HG03571 (cell line): ENCODE measurements around the gene DENND1B.

Source experiments
- ATAC-seq: cut with Tn5 transposase; IDR thresholded peaks from one replicate; pipeline ENCODE4 v1.9.1; 2021; ENCODE audit not compliant: unreplicated experiment

Gene DENND1B

DNA sequence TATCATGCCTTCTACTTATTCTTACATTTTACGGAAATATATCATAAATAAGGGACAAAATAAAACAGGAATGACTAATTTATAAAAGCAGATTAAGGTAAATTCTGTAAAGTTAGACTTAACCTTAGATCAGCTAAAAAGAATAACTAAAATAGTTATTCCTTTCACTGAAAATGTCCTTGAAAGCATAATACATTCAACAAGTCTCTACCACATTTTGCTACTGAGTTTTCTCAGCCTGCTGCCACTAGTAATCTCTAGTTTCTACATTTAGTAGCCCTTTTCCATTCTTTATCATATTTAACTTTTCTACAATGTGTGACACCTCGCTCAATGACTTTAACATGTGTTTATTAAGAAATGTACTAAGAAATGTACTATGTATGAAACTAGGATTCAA, 89.0 kb downstream of the DENND1B start:
- no peak for ATAC-seq

DNA sequence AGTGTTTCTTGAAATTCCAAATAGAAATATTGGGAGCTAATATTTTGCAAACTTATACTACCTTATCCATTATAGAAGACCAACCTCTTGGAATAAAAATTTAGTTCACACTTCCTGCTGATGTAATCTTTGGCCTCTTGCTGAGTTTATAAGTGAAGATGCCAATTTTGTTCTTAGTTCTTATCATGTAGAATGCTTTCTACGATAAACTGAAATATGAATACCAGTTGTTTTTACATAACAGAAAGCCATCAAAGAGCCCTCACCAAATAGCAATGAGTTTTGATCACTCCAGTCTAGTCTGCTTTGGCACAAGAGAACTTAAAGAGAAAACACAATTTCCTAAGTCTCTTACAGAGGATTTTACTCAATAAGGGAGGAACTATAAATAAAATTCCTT, 89.5 kb downstream of the DENND1B start:
- ATAC-seq, result no peak

DNA sequence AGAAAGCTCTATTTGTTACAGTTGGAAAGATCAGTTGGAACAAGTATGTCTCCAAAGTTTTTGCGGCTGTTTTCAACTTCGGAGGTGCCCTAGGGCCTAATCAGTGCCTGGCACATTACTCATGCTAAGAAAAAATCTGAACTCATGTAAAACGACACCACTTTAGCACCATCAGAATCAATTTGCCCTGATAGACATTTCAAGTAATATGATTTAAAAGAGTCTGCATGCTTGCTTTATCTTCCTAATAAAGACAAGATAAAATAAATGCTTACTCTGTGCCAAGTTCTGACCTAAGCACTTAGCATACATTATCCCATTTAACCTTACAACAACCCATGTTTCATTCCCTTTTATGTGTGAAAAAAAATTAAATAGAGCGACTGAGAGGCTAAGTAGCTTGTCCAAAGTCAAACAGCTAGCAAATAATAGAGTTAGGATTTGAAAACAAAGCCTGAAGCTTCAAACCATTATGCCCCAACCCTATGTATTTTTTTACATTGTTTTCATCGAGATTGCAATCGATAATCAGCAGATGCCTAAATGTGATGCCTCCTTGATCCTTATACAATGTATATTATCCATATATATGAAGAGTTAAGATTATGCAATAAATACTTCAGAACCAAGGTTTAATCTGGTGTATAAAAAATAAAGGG, 91.3 kb downstream of the DENND1B start:
- ATAC-seq, result no peak

DNA sequence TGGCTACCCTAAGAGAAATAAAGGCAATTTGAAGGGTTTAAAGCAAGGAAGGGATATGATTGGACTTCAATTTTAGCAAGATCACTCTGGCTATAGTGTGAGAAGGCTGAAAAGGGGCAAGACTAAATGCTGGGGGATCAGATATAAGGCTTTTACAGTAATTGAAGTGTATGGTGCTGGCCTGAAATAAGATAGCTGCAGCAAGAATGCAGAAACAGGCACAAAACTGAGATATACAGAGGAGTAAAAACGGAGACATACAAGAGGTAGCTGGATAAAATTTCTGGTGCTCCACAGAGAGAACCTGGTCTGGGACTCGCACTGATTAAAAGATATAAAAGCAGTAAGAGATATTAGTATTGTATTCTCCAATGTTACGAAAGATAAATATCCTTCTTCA, 92.0 kb downstream of the DENND1B start:
- no peak for ATAC-seq

DNA sequence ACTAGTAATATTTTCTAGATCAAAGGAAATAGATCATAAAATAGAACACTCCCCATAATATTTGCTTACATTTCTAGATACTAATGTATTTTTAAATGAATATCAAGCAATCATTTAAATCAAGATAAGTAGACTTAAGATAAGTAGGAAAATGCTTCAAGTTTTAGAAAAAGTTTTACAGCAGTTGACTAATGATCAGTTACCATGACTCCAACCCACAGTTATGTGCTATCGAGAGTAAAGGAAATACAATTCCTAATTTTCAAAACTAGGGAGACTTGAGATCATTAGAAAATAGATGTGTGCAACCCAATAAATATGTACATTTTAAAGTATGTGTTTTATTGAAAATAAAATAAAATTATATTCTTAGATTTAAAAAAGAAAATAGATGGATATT, 95.0 kb downstream of the DENND1B start:
- ATAC-seq, result no peak

DNA sequence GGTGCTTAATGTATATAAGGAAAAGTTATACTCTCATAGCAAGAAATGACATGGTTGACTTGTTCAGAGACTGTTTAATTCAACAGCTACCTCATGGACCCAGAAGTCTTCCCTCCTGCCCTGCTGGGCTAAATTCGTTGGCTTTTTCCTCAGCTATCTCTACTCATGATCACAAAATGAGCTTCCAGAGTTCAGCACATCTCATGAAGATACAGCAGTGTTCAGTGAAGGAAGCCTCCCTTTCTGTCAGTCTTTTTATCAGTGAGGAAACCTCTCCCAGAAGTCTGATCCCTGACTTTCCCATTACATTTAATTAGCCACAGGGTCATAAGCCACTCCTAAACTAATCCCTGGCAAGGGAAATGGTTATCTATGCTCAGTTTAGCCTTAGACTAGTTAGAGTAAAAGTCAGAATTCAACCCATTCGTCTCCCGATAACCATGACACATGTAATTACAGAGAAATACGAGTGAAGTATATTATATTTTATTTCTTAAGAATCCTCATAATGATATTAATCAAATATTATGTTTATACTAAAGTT, 97.5 kb downstream of the DENND1B start:
- no peak for ATAC-seq

DNA sequence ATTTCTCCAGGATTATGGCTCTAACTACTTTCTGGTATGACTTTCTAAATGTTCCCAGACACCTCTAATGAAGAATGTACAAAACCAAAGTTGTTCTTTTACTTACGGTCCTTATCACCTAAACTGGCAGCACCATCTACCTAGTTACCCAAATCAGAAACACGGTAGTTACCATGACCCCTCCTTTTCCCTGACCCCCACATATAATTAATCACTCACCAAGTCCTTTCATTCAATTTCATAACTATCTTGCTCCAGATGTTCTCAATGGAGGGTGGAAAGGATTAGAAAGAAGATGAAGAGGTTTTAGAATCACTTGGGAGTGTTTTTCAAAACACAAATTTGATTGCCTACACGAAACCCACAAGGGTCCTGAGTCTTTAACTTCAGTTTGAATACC, 98.0 kb downstream of the DENND1B start:
- ATAC-seq, result no peak

DNA sequence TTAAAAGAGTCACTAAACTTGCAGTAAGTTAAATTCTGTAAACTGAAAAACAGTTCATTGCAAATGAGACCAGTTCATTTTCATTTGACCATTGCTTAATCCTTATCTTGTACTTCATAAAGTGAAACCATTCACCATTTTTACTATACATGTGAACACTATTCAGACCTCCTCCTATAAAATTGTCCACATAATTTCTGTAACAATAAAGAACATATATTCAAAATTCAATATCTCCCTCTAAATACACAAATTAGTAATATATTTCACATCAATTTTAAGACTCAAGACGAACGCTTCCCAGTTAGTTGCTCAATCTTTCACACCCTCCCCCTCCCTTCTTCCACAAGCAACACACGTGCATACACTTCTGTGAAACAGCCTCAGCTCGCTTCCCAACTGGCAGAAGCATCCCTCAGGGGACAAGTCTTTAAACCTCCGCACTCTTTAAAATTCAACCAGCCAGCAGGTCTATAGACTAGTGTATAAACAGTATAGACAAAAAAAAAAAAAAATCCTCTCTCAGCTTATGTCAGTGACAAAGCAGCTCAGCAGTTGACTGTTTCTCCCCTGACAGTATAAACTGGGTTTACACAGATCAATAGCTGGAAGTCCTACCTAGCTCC, 99.6 kb downstream of the DENND1B start:
- ATAC-seq, result no peak

DNA sequence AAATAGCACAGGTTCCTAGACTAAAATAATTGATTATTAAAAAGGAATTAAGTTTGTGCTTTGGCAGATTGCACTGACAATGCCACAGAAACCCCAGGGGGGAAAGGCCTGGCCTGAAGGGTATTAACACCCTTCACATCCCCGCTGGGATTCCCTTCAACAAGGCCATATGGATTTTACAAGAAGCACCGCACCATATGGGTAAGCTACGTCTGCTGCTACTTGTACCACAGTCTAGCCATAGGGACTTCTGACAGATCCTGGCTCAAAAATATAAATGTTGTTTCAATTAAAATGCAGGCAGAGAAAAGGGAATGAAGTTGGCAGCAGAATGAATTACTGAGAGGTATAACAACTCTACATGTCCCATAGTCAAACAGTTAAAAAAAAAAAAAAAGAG, 101.0 kb downstream of the DENND1B start:
- no peak for ATAC-seq

DNA sequence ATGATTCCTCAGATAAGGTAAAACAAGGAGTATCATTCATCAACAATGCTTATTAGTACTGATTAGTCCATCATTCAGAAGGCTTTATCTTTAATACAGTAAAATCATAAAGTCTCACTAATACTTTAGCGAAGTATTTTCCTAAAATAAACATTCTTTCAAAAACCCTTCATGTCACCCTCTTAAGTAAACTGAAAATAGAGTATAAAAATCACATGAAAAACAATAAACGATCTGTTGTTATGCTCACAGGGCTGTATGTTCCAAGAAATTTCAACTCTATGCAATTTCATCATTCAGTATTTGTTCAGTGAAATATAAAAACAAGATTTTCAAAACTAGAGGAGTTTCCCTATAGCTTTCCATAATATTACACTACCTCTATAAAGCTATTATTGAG, 102.0 kb downstream of the DENND1B start:
- ATAC-seq, result no peak

DNA sequence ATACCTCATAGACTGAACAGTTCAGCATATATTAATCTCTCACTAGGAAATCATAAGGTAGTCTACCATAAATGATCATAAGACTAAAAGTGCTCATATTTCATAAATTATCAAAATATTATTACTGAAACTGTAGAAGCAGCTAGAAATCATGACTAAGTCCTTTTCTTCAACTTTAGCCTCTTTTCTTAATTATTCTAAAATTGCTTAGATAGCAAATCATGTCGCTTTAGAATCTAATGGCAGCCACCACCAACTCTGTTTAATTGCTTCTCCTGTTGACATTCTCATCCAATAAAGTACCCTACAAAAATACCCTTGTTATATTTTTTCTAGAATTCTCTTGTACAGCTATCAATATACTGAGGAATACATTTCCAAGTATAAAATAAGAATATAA, 102.9 kb downstream of the DENND1B start:
- ATAC-seq, result no peak

DNA sequence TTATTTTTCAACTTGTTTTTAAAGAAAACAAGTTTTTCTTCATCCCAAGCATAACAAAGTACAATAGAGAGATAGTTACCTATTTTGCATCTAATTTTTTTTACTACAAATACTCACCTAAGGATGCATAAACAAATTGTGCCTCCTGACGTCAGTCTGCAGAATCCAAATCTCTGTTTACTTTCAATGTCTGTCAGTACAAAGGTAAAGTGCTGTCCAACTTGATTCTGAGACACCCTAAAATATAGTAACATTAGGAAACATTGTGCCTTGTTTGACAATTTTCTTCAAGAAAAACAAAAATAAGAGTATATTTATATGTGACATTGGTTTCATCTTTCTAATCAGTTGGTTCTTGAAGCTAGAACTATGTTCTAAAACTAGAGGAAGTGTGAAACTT, 103.4 kb downstream of the DENND1B start:
- ATAC-seq, result no peak

DNA sequence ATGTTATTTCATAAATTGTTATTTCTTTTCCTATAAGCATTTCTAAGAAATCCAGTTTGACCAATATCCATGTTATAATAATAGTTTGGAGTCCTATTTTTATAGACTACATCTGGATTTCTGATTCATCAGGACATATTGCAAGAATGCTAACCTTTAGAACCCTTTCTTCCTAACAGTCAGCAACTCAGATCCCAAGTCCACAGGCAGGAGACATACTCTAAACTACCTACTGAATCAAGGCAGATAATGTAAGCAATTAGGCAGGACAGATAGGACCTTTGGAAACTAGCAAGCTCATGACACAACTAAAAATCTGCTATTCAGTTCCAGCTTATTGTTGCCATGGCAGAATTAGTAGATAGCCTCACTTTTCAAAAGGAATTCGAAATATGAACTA, 104.1 kb downstream of the DENND1B start:
- no peak for ATAC-seq

DNA sequence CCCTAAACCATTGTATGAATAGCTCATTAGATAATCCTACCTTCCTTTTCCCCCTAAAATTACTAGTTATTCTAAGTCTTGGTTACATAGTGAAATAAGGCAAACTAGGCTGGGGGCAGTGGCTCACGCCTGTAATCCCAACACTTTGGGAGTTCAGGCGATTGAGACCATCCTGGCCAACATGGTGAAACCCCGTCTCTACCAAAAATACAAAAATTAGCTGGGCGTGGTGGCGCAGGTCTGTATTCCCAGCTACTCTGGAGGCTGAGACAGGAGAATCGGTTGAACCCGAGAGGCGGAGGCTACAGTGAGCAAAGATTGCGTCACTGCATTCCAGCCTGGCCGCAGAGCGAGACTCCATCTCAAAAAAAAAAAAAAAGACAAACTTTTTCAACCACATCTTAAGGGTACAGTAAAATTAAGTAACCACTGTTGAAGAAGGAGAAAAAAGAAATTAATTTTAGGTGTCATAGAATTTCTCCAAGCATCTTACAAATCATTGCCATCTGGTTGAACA, 108.5 kb downstream of the DENND1B start:
- ATAC-seq, result no peak

DNA sequence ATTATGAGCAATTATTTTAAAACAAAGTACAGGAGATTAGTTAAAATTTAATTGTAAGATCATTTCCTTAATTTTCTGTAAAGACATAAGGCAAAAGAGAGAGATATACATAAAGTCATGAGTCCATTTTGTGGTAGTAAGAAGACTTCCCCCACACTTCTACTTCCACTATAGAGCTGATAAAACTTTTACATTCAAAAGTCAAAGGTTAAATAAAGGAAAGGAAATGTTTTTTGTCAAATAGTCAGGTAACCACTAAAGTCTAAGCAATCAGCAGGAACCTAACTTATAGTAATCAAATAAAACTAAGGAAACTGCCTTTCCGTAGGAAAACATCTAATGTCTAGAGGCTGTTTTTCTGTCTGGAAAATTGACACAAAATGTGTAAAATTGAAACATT, 110.9 kb downstream of the DENND1B start:
- ATAC-seq, result no peak

DNA sequence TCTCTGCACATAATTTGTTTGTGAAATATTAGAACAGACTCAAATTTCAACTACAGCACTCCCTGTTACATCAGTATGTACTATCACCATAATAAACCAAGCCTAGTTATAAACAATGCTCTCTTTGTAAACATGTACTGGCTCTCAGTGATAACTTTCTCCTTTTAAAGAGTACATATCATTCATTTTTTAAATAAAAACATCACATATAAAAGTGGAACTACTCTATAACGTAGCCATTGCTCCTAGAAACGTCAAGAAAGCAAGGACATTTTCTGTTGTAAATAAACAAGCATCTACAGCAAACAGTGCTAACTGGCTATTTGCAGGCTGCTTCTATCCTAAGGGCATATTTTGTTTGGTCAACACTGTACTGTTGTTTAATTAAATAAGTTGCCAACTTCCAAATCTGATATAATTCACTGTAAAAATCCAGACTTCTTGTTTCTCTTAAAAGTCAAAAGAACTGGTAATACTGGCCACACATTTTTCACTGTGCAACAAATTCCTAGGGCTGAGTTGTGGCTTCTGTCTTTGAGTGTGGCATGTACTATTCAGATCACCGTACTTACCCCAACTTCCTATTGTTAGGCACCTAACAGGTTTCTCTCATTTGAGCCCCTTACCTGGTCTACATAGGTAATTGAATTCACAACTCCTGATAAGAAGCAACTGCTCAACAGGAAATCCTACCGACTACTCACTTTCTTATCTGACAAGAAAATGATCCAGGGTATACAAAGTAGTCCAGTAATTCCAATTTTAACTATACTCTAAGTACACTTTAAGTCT, 111.9 kb downstream of the DENND1B start:
- ATAC-seq, result no peak

DNA sequence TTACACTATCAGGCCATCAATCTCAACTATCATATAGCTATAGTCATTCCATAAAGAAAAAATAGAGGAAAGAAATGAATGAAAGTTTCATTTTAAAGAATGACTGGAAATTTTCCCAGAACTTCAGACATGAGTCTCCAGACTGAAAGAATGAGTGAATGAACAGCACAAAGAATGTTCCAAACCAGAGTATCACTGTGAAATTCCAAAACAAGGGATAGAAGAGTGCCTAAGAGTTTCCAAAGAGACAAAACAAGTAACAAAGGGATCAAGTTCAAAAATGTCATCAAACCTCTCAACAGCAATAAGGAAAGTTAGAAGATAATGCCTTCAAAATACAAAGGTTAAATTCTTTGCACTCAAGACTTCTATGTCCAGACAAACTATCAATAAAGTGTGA, 114.9 kb downstream of the DENND1B start:
- no peak for ATAC-seq

DNA sequence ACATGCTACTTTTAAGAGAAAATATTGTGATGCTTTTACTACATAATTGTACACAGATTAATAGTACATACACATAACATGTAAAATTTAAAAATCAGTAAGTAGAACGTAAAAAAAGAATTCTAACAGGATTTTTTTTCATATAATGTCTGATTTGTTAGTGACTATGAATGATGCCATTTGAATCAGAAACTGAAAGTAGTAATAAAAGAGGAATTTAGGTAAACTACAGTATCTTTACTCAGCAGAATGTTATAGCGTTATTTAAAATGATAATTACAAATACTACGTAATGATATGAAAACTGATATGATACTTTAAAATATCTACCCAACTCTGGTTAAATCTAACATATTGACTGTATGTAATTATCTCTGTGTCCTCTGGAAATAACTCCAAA, 116.1 kb downstream of the DENND1B start:
- no peak for ATAC-seq

DNA sequence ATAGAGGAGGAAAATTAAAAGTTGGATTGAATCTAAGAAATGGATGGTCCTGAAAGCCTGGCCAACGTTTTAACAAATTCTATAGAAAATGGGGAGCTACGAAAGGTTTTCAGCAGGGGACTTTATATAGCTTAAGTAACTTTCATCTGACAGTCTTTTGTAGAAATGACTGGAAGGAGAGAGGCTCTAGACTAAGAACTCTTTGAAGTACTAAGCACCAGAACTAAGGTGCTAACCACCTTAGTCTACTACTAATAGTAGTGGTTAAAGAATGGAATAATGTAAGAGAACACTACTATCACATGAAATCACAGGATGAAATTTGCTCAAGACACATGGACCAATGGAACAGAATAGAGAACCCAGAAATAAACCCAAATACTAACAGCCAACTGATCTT, 126.1 kb downstream of the DENND1B start:
- no peak for ATAC-seq

DNA sequence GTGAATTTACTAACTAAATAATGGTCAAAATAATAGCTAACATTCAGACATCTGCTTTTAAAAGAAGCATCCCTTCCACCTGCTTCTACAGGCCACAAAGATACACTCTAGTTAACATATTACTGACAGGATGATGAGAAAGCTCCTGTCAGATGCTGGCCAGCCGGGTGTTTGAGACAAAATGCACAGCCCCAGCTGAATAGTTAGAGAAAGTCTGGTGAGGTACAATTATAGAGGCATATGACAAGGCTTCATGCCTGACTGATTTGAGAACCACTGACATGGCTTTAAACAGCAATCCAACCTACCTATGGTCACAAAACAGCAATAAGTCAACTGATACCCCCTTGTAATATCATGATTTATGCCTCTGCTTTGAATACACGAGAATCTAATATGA, 137.0 kb downstream of the DENND1B start:
- ATAC-seq, result no peak

DNA sequence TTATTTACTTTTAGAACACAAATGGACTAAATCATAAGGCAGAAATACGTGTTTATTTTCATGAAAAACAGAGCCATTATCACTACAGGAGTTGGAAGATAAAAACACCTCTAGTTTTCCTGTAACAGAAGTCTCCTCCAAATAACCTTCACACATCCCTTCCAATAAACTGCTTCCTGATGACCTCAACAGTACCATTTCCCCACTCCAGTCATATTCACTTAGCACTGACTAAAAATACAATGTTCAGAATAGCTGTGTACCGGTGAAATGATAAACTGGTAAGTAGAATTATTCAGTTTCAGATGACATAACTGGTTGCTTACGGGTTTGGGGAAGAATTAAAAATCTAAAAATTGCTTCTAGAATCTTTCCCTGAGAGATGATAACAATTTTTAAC, 137.9 kb downstream of the DENND1B start:
- ATAC-seq, result no peak
